Stimulated activated naive CD8-positive, alpha-beta T cell treated with anti-CD3 and anti-CD28 coated beads, Interleukin-15, amount 100 ng/mL, for 72 hours (primary cell): ENCODE data around the gene SMG6.

Source experiments
- ATAC-seq: fragments of 150-1000 bp; cut with Tn5 transposase; 2 replicates; pipeline ENCODE4 v1.10.0; 2021; ENCODE audit warnings: mild to moderate bottlenecking, moderate library complexity
- DNase-seq, 2 donors: peaks; one replicate each; pipeline ENCODE4 v3.0.0; 2021 to 2022
- H3K27ac Mint-ChIP-seq, 2 donors: one replicate each; pipeline ENCODE4 v1.8.0; 2022; ENCODE audit warnings: mild to moderate bottlenecking in 2 of 2, mixed read lengths in 2 of 2, moderate library complexity in 2 of 2
- H3K27me3 Mint-ChIP-seq: one replicate; pipeline ENCODE4 v1.8.0; 2022; ENCODE audit warnings: mixed read lengths
- H3K4me1 Mint-ChIP-seq: one replicate; pipeline ENCODE4 v1.8.0; 2022; ENCODE audit warnings: mild to moderate bottlenecking, mixed read lengths
- H3K4me3 Mint-ChIP-seq, 2 donors: one replicate each; pipeline ENCODE4 v1.8.0; 2022; ENCODE audit warnings: mild to moderate bottlenecking in 2 of 2, mixed read lengths in 2 of 2, moderate library complexity in 1 of 2
- H3K9me3 Mint-ChIP-seq, 2 donors: one replicate each; pipeline ENCODE4 v1.8.0; 2022; ENCODE audit warnings: mixed read lengths in 2 of 2

The SMG6 gene

GRCh38 chr17:2028234-2028614 is 275.4 kb downstream of the SMG6 start:
- Mint-ChIP-seq H3K27me3 (peaks cover 43% of the 10 kb centered on the region), H3K4me3 (no peak overlapping the region)

GRCh38 chr17:2027528-2028233 is 275.9 kb downstream of the SMG6 start:
- peaks cover 43% of the 10 kb centered on the region for H3K27me3 Mint-ChIP-seq
- DNase-seq = no peak
- H3K4me3 Mint-ChIP-seq = no peak overlapping the region
- H3K4me1 Mint-ChIP-seq = peaks cover 71% of the 10 kb centered on the region
- no peaks in the 10 kb centered on the region for H3K9me3 Mint-ChIP-seq
- ATAC-seq = no peak
- H3K27ac Mint-ChIP-seq = no peak overlapping the region

More at GRCh38 chr17:2028234-2028614, 275.4 kb downstream of the SMG6 start:
- no peaks in the 10 kb centered on the region for H3K9me3 Mint-ChIP-seq
- no peak for DNase-seq
- peaks cover 70% of the 10 kb centered on the region for H3K4me1 Mint-ChIP-seq
- H3K27ac Mint-ChIP-seq = no peak overlapping the region
- ATAC-seq = no peak

- H3K4me3 Mint-ChIP-seq = peak overlapping the region; percentile 79 to 82
- H3K27me3 Mint-ChIP-seq = peaks cover 43% of the 10 kb centered on the region
- ATAC-seq (no peak), DNase-seq (no peak)
- H3K4me1 Mint-ChIP-seq = peaks cover 61% of the 10 kb centered on the region
- H3K9me3 Mint-ChIP-seq = no peaks in the 10 kb centered on the region
- no peak overlapping the region for H3K27ac Mint-ChIP-seq
Observed at GRCh38 chr17:2025622-2026309, 277.8 kb downstream of the SMG6 start.

- Mint-ChIP-seq H3K4me1 (peaks cover 60% of the 10 kb centered on the region), H3K27me3 (peaks cover 43% of the 10 kb centered on the region), H3K9me3 (no peaks in the 10 kb centered on the region), H3K27ac (peak within 1 kb of the TSS in 1 of 2 donors; percentile 62), H3K4me3 (peak within 1 kb of the TSS; percentile 79 to 82)
- ATAC-seq = peak; percentile 18
- DNase-seq = peak; percentile 49 to 58
Observed at GRCh38 chr17:2025220-2025621, 278.4 kb downstream of the SMG6 start, which contains the start of gene RTN4RL1. RTN4RL1 (minus strand) TSS chr17:2025334; CDS start chr17:2024865, 469 bp downstream.

- DNase-seq (peak in 1 of 2 donors; percentile 39), ATAC-seq (peak; percentile 21)
- Mint-ChIP-seq H3K27me3 (peaks cover 43% of the 10 kb centered on the region), H3K9me3 (no peaks in the 10 kb centered on the region), H3K27ac (no peak overlapping the region), H3K4me3 (peak overlapping the region; percentile 69 to 78), H3K4me1 (peaks cover 58% of the 10 kb centered on the region)
Observed at GRCh38 chr17:2024572-2025219, 278.9 kb downstream of the SMG6 start.

GRCh38 chr17:2023692-2024571 is 279.7 kb downstream of the SMG6 start:
- H3K4me1 Mint-ChIP-seq = peaks cover 53% of the 10 kb centered on the region
- H3K4me3 Mint-ChIP-seq = peak overlapping the region; percentile 69 to 78
- H3K27me3 Mint-ChIP-seq = peaks cover 40% of the 10 kb centered on the region
- no peaks in the 10 kb centered on the region for H3K9me3 Mint-ChIP-seq
- no peak for DNase-seq
- peak overlapping the region in 1 of 2 donors; percentile 62 for H3K27ac Mint-ChIP-seq
- peak; percentile 45 for ATAC-seq

- peaks cover 35% of the 10 kb centered on the region for H3K27me3 Mint-ChIP-seq
- H3K4me3 Mint-ChIP-seq = peak overlapping the region; percentile 53 to 70
- DNase-seq (no peak), ATAC-seq (no peak)
- H3K27ac Mint-ChIP-seq = no peak overlapping the region
- H3K4me1 Mint-ChIP-seq = peaks cover 50% of the 10 kb centered on the region
- H3K9me3 Mint-ChIP-seq = no peaks in the 10 kb centered on the region
Observed at GRCh38 chr17:2023256-2023655, 280.3 kb downstream of the SMG6 start.

- ATAC-seq (no peak), DNase-seq (no peak)
- H3K9me3 Mint-ChIP-seq = no peaks in the 10 kb centered on the region
- H3K4me3 Mint-ChIP-seq = peak overlapping the region; percentile 39 to 70
- H3K27ac Mint-ChIP-seq = no peak overlapping the region
- H3K27me3 Mint-ChIP-seq = peaks cover 35% of the 10 kb centered on the region
- peaks cover 46% of the 10 kb centered on the region for H3K4me1 Mint-ChIP-seq
Observed at GRCh38 chr17:2022647-2023240, 280.8 kb downstream of the SMG6 start.

GRCh38 chr17:2020721-2021120 is 282.9 kb downstream of the SMG6 start:
- Mint-ChIP-seq H3K9me3 (no peaks in the 10 kb centered on the region), H3K27ac (peak overlapping the region in 1 of 2 donors; percentile 33), H3K27me3 (peaks cover 15% of the 10 kb centered on the region), H3K4me1 (peaks cover 33% of the 10 kb centered on the region), H3K4me3 (no peak overlapping the region)
- DNase-seq (no peak), ATAC-seq (no peak)

- H3K27ac Mint-ChIP-seq = no peak overlapping the region
- no peaks in the 10 kb centered on the region for H3K9me3 Mint-ChIP-seq
- no peak overlapping the region for H3K4me3 Mint-ChIP-seq
- peaks cover 27% of the 10 kb centered on the region for H3K4me1 Mint-ChIP-seq
- ATAC-seq (no peak), DNase-seq (no peak)
- H3K27me3 Mint-ChIP-seq = peaks cover 16% of the 10 kb centered on the region
Observed at GRCh38 chr17:2019723-2020122, 283.9 kb downstream of the SMG6 start.

- ATAC-seq (no peak), DNase-seq (no peak)
- H3K27ac Mint-ChIP-seq = no peak overlapping the region
- no peak overlapping the region for H3K4me3 Mint-ChIP-seq
- H3K4me1 Mint-ChIP-seq = peaks cover 21% of the 10 kb centered on the region
- no peaks in the 10 kb centered on the region for H3K9me3 Mint-ChIP-seq
- peaks cover 24% of the 10 kb centered on the region for H3K27me3 Mint-ChIP-seq
Observed at GRCh38 chr17:2018716-2019510, 284.7 kb downstream of the SMG6 start.

- no peak overlapping the region for H3K4me3 Mint-ChIP-seq
- no peaks in the 10 kb centered on the region for H3K9me3 Mint-ChIP-seq
- DNase-seq = no peak
- H3K4me1 Mint-ChIP-seq = peaks cover 10% of the 10 kb centered on the region
- ATAC-seq = no peak
- H3K27me3 Mint-ChIP-seq = peaks cover 24% of the 10 kb centered on the region
- H3K27ac Mint-ChIP-seq = no peak overlapping the region
Observed at GRCh38 chr17:2017274-2017941, 286.2 kb downstream of the SMG6 start.

- DNase-seq (no peak), ATAC-seq (no peak)
- Mint-ChIP-seq H3K9me3 (no peaks in the 10 kb centered on the region), H3K4me1 (peaks cover 10% of the 10 kb centered on the region), H3K27me3 (peaks cover 26% of the 10 kb centered on the region), H3K4me3 (no peak overlapping the region), H3K27ac (no peak overlapping the region)
Observed at GRCh38 chr17:2016494-2016893, 287.1 kb downstream of the SMG6 start.

- Mint-ChIP-seq H3K9me3 (no peaks in the 10 kb centered on the region), H3K4me3 (no peak overlapping the region), H3K27me3 (peaks cover 31% of the 10 kb centered on the region), H3K27ac (no peak overlapping the region), H3K4me1 (peaks cover 6% of the 10 kb centered on the region)
- no peak for DNase-seq
- no peak for ATAC-seq
Observed at GRCh38 chr17:2015314-2015713, 288.3 kb downstream of the SMG6 start.
